Endothelial cell (in vitro differentiated cells): ENCODE measurements around the gene ZSCAN1. TPM values are rescaled to one million over a fixed set of nuclear protein-coding genes. Genes with fewer than 3 reads are reported as not detected.
A peak's percentile ranks its signal among the peaks of the same experiment; 100 is the strongest.

ENCODE experiments used
- DNase-seq: peaks from one replicate; pipeline ENCODE4 v3.0.0; 2021; ENCODE audit warnings: low spot score
- H3K27ac Mint-ChIP-seq: one replicate; pipeline ENCODE4 v1.8.0; 2021; ENCODE audit warnings: mixed read lengths, inconsistent platforms; ENCODE audit not compliant: unreplicated experiment
- H3K27me3 Mint-ChIP-seq: one replicate; pipeline ENCODE4 v1.8.0; 2021; ENCODE audit warnings: mild to moderate bottlenecking, moderate library complexity, mixed read lengths, inconsistent platforms; ENCODE audit not compliant: unreplicated experiment
- H3K36me3 Mint-ChIP-seq: one replicate; pipeline ENCODE4 v1.8.0; 2021; ENCODE audit warnings: mild to moderate bottlenecking, low read depth, mixed read lengths, inconsistent platforms; ENCODE audit not compliant: unreplicated experiment
- H3K4me1 Mint-ChIP-seq: one replicate; pipeline ENCODE4 v1.8.0; 2021; ENCODE audit warnings: mild to moderate bottlenecking, mixed read lengths, inconsistent platforms; ENCODE audit not compliant: unreplicated experiment
- H3K4me3 Mint-ChIP-seq: one replicate; pipeline ENCODE4 v1.8.0; 2021; ENCODE audit warnings: mild to moderate bottlenecking, mixed read lengths, inconsistent platforms; ENCODE audit not compliant: unreplicated experiment
- H3K9me3 Mint-ChIP-seq: one replicate; pipeline ENCODE4 v1.8.0; 2021; ENCODE audit warnings: mixed read lengths, inconsistent platforms; ENCODE audit not compliant: unreplicated experiment
- CTCF ChIP-seq: fragments of 200-600 bp; sonication (generic); IDR thresholded peaks from one replicate; pipeline ENCODE4 v1.5.0; 2021; ENCODE audit warnings: antibody characterized with exemption; ENCODE audit not compliant: unreplicated experiment
- long read RNA-seq: library from polyadenylated mRNA; unstranded; transcript quantifications from one replicate; pipeline ENCODE4 v2.0.0, GENCODE V29; 2020; ENCODE audit not compliant: unreplicated experiment
- total RNA-seq: library from RNA; stranded (reverse); fragmentation: NEBNext Ultra II Directional; extraction: Animal tissue kit (Norgen Biotek cat#: 25700); gene quantifications from one replicate; pipeline ENCODE4 v1.2.1, GENCODE V29; 2021; ENCODE audit not compliant: unreplicated experiment

The ZSCAN1 gene
- not detected for total RNA-seq
- long read RNA-seq = 0 reads

DNA sequence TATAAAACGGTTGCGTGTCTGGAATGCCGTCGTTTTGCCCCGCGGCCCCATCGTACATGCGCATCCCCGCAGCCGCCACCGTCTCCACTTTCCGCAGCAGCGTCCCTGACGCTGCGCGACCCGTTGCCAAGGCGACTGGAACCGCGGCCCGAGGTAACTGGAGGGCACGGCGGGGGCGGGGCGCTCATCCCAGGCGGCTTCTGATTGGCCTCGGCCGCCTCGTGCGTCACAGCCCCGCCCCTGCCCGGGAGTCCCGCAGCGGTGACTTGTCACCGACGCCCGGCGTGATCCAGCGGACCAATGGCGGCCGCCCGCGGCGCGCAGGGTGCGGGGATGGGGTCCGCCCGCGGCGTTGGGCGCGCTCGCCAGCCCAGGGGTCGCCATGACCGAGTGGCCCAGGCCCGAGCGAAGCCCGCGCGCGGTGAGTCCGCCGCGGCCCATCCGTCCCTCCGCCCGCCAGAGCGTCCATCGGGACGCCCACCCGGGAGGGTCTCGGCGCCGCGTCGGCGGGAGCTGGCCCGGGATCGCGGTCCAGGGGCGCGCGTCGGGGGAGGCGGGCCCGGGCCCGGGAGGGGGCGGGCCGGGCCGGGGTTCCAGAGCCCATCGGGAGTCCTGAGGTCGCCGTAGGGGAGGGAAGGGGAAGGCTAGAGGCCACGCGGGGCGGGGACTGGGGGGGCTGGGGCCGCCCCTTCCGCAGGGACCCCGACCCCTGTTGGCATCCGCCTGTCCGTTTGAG is at the start of gene ZSCAN1:
Gene ZSCAN1, plus strand, starts transcription at position 285 of the 736 bp plus-strand sequence. CDS start 3,812 bp downstream, outside the sequence.
- Mint-ChIP-seq H3K4me3 (no peak within 1 kb of the TSS), H3K4me1 (no peaks in the 10 kb centered on the region), H3K27me3 (peaks cover 17% of the 10 kb centered on the region), H3K27ac (no peak within 1 kb of the TSS), H3K9me3 (peaks cover 35% of the 10 kb centered on the region), H3K36me3 (peaks cover 29% of the 10 kb centered on the region)
- no peak for TF ChIP-seq CTCF
- DNase-seq = peak; percentile 9

DNA sequence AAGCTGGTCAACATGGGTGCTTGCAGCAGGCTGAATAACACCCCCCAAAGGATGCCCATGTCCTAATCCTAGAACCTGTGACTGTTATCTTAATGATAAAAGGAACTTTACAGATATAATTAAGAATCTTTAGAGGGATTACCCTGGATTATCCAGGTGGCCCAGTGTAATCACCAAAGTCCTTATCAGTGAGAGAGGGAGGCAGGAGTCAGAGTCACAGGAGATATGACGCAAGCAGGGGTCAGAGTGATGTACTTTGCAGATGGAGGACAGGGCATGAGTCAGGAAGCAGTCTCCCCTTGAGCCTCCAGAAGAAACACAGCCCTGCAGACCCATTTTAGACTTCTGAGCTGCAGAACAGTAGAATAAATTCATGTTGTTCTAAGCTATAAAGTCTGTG is 41.0 kb upstream of the ZSCAN1 start:
- H3K4me3 Mint-ChIP-seq = peak overlapping the region; percentile 67
- peaks cover 52% of the 10 kb centered on the region for H3K9me3 Mint-ChIP-seq
- H3K27ac Mint-ChIP-seq = no peak overlapping the region
- H3K27me3 Mint-ChIP-seq = peaks cover 14% of the 10 kb centered on the region
- TF ChIP-seq CTCF = no peak
- H3K36me3 Mint-ChIP-seq = peaks cover 89% of the 10 kb centered on the region
- DNase-seq = no peak
- H3K4me1 Mint-ChIP-seq = no peaks in the 10 kb centered on the region

- H3K4me3 Mint-ChIP-seq = peak overlapping the region; percentile 93
- no peak for TF ChIP-seq CTCF
- H3K9me3 Mint-ChIP-seq = peaks cover 46% of the 10 kb centered on the region
- H3K36me3 Mint-ChIP-seq = peaks cover 90% of the 10 kb centered on the region
- H3K4me1 Mint-ChIP-seq = peaks cover 15% of the 10 kb centered on the region
- H3K27me3 Mint-ChIP-seq = peaks cover 16% of the 10 kb centered on the region
- no peak overlapping the region for H3K27ac Mint-ChIP-seq
- no peak for DNase-seq
Measured at GRCh38 chr19:58000677-58001076, 33.1 kb upstream of the ZSCAN1 start.

DNA sequence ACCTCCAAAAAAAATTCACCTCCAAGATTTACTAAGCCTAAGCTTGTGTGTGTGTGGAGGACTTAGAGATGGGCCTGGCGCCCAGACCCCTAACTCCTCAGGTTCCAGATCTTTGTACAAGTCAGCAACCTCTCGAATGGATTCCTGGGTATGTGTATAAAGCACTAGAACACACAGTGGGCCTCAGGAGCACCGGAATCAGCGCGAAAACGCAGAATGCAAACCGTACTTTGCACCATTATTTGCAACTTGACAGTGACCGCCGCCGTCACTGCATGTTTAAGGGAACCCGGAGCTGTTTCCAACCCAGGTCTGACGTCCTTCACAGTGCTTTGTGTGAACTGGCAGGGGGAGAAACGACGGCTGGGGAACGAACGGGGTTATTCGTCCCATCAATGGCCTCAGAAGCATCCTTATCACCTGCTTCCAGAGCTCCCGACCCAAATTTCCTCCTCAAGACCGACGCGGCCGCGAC is 31.9 kb upstream of the ZSCAN1 start:
- Mint-ChIP-seq H3K27me3 (peaks cover 16% of the 10 kb centered on the region), H3K36me3 (peaks cover 89% of the 10 kb centered on the region), H3K4me1 (peaks cover 15% of the 10 kb centered on the region), H3K4me3 (peak overlapping the region; percentile 93), H3K9me3 (peaks cover 51% of the 10 kb centered on the region), H3K27ac (peak overlapping the region; percentile 61)
- TF ChIP-seq CTCF = no peak
- DNase-seq = no peak
